Urothelium cell line (cell line): ENCODE measurements around the gene ZNF581.

Source experiments
- DNase-seq: peaks from one replicate; pipeline ENCODE4 v3.0.0; 2011; ENCODE audit warnings: low spot score, mixed read lengths
- FAIRE-seq: peaks from 2 replicates; lab custom pipeline; 2011; peaks lifted over from hg19 to GRCh38; lab: Jason Lieb, UNC

The ZNF581 gene

GRCh38 chr19:55661826-55662225, 18.4 kb downstream of the ZNF581 start:
- DNase-seq: no peak

GRCh38 chr19:55663846-55664536, 20.5 kb downstream of the ZNF581 start:
- DNase-seq (no peak), FAIRE-seq (no peak)

More at GRCh38 chr19:55661826-55662225, 18.4 kb downstream of the ZNF581 start:
- no peak for FAIRE-seq

- no peak for FAIRE-seq
Measured at GRCh38 chr19:55666343-55667005, 23.0 kb downstream of the ZNF581 start.

GRCh38 chr19:55667006-55667381, 23.5 kb downstream of the ZNF581 start:
- FAIRE-seq (no peak), DNase-seq (no peak)

More at GRCh38 chr19:55666343-55667005, 23.0 kb downstream of the ZNF581 start:
- no peak for DNase-seq

- FAIRE-seq: no peak
- no peak for DNase-seq
Measured at GRCh38 chr19:55667511-55667910, 24.1 kb downstream of the ZNF581 start.

- FAIRE-seq (no peak), DNase-seq (no peak)
Measured at GRCh38 chr19:55667958-55668357, 24.5 kb downstream of the ZNF581 start.

GRCh38 chr19:55668603-55669348, 25.3 kb downstream of the ZNF581 start:
- DNase-seq (no peak), FAIRE-seq (no peak)

- FAIRE-seq: no peak
- DNase-seq: no peak
Measured at GRCh38 chr19:55669418-55670279, 26.2 kb downstream of the ZNF581 start.

GRCh38 chr19:55670280-55671053, 27.0 kb downstream of the ZNF581 start:
- peak; percentile 100 for FAIRE-seq
- no peak for DNase-seq

GRCh38 chr19:55671054-55671378, 27.6 kb downstream of the ZNF581 start:
- FAIRE-seq: no peak
- no peak for DNase-seq

- FAIRE-seq: no peak
- DNase-seq: no peak
Measured at GRCh38 chr19:55672418-55672817, 29.0 kb downstream of the ZNF581 start.

- FAIRE-seq (no peak), DNase-seq (no peak)
Measured at GRCh38 chr19:55673465-55673864, 30.0 kb downstream of the ZNF581 start.

- FAIRE-seq (no peak), DNase-seq (no peak)
Measured at GRCh38 chr19:55673889-55674288, 30.4 kb downstream of the ZNF581 start.

- DNase-seq (no peak), FAIRE-seq (no peak)
Measured at GRCh38 chr19:55674459-55674840, 31.0 kb downstream of the ZNF581 start.

GRCh38 chr19:55674841-55675660, 31.6 kb downstream of the ZNF581 start, which contains the start of gene EPN1:
Gene EPN1, plus strand, starts transcription at chr19:55675226. Its CDS starts 3,402 bp downstream, at chr19:55678628.
- peak; percentile 17 for FAIRE-seq

GRCh38 chr19:55675661-55676354, 32.4 kb downstream of the ZNF581 start:
- FAIRE-seq (no peak), DNase-seq (no peak)

More at GRCh38 chr19:55674841-55675660, 31.6 kb downstream of the ZNF581 start, which contains the start of gene EPN1:
- peak; percentile 98 for DNase-seq

GRCh38 chr19:55676383-55676782, 32.9 kb downstream of the ZNF581 start:
- no peak for FAIRE-seq
- no peak for DNase-seq

- FAIRE-seq (no peak), DNase-seq (no peak)
Measured at GRCh38 chr19:55676889-55677505, 33.5 kb downstream of the ZNF581 start.
